OCI-LY1 (cell line): Measurements from ENCODE around the gene CXCL5.

Source experiments
- H2AFZ ChIP-seq: fragments of 200-600 bp; sonication (generic), shearing (Covaris generic); 2 replicates; pipeline ENCODE4 v1.6.0; 2014; ENCODE audit warnings: antibody characterized with exemption, mild to moderate bottlenecking, low read length
- H3F3A ChIP-seq: fragments of 200-600 bp; sonication (generic), shearing (Covaris generic); 2 replicates; pipeline ENCODE4 v1.6.0; 2014; ENCODE audit warnings: mild to moderate bottlenecking, antibody characterized with exemption, low read length, moderate library complexity; ENCODE audit not compliant: insufficient read depth
- H3K27ac ChIP-seq: fragments of 200-600 bp; sonication (generic); 2 replicates; pipeline ENCODE4 v1.5.1; 2014; ENCODE audit warnings: low read length, mixed run types, mild to moderate bottlenecking, low read depth; ENCODE audit not compliant: poor library complexity, severe bottlenecking
- H3K27me3 ChIP-seq: fragments of 200-600 bp; sonication (generic); 2 replicates; pipeline ENCODE4 v1.6.0; 2014; ENCODE audit warnings: antibody characterized with exemption, mild to moderate bottlenecking, low read length, moderate library complexity; ENCODE audit not compliant: insufficient read depth
- H3K36me3 ChIP-seq: fragments of 200-600 bp; sonication (generic); 2 replicates; pipeline ENCODE4 v1.6.1; 2014; ENCODE audit warnings: mild to moderate bottlenecking, antibody characterized with exemption, low read length, moderate library complexity, mixed read lengths; ENCODE audit not compliant: insufficient read depth
- H3K4me1 ChIP-seq: fragments of 200-600 bp; sonication (generic); 2 replicates; pipeline ENCODE4 v1.5.1; 2014; ENCODE audit warnings: mild to moderate bottlenecking, low read length, moderate library complexity; ENCODE audit not compliant: insufficient read depth, severe bottlenecking
- H3K4me2 ChIP-seq: fragments of 200-600 bp; sonication (generic), shearing (Covaris generic); 2 replicates; pipeline ENCODE4 v1.6.1; 2014; ENCODE audit warnings: low read length
- H3K4me3 ChIP-seq: fragments of 200-600 bp; sonication (generic); 2 replicates; pipeline ENCODE4 v1.5.1; 2014; ENCODE audit warnings: low read length, low read depth, mild to moderate bottlenecking, mixed read lengths; ENCODE audit not compliant: poor library complexity, severe bottlenecking
- H3K79me2 ChIP-seq: fragments of 200-600 bp; shearing (Covaris generic); 2 replicates; pipeline ENCODE4 v1.6.1; 2016; ENCODE audit warnings: mixed run types, low read length, mixed read lengths; ENCODE audit not compliant: insufficient read depth
- H3K9ac ChIP-seq: fragments of 200-600 bp; sonication (generic), shearing (Covaris generic); 2 replicates; pipeline ENCODE4 v1.6.1; 2014; ENCODE audit warnings: mild to moderate bottlenecking, low read length, mixed read lengths
- H3K9me2 ChIP-seq: fragments of 200-600 bp; sonication (generic), shearing (Covaris generic); 2 replicates; pipeline ENCODE4 v1.6.1; 2014; ENCODE audit warnings: low read depth, mild to moderate bottlenecking, low read length, mixed read lengths
- H3K9me3 ChIP-seq: fragments of 200-600 bp; shearing (Covaris generic); 2 replicates; pipeline ENCODE4 v1.6.1; 2014; ENCODE audit warnings: low read length, mixed read lengths
- H4K20me1 ChIP-seq: fragments of 200-600 bp; sonication (generic), shearing (Covaris generic); 2 replicates; pipeline ENCODE4 v1.6.0; 2016; ENCODE audit warnings: mild to moderate bottlenecking, low read length; ENCODE audit not compliant: insufficient read depth
- EZH2 ChIP-seq: fragments of 200-600 bp; sonication (generic), shearing (Covaris generic); IDR thresholded peaks from 2 replicates; pipeline ENCODE4 v1.8.0; 2017; ENCODE audit warnings: borderline replicate concordance, mixed run types, mild to moderate bottlenecking, antibody characterized with exemption, low read length, moderate library complexity, mixed read lengths
- TF ChIP-seq, protein P1 (sequence below): fragments of 200-600 bp; sonication (generic), shearing (Covaris generic); IDR thresholded peaks from 2 replicates; pipeline ENCODE4 v1.5.1; 2017; ENCODE audit warnings: mild to moderate bottlenecking, antibody characterized with exemption, low read length, moderate library complexity, mixed read lengths

CXCL5 gene

DNA sequence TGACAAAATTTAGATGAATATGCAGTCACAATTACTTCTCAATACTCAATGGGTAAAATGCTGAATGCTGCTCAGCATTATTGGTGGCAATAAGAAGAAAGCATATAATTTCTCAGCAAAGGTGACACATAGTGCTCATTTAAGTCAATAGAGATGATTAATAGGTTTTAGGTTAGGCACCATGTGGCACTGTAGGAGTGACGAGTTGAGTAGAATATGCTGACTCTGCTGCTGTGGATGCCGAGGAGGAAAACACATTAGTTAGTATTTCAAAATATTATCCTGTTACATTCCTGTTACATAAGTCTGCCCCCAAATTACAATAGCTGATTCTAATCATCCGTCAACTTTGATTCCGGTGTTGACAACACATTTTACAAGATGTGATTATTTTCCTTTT, 13.7 kb upstream of the CXCL5 start:
- Histone ChIP-seq H2AFZ (no peak overlapping the region), H3K27ac (no peak overlapping the region), H3K36me3 (no peaks in the 10 kb centered on the region), H3K4me3 (no peak overlapping the region), H3K9ac (no peak overlapping the region), H3F3A (no peaks in the 10 kb centered on the region), H4K20me1 (no peaks in the 10 kb centered on the region), H3K9me3 (no peaks in the 10 kb centered on the region), H3K4me1 (no peaks in the 10 kb centered on the region), H3K79me2 (no peaks in the 10 kb centered on the region), H3K27me3 (no peaks in the 10 kb centered on the region), H3K4me2 (no peak overlapping the region), H3K9me2 (no peaks in the 10 kb centered on the region)
- TF ChIP-seq, protein P1, sequence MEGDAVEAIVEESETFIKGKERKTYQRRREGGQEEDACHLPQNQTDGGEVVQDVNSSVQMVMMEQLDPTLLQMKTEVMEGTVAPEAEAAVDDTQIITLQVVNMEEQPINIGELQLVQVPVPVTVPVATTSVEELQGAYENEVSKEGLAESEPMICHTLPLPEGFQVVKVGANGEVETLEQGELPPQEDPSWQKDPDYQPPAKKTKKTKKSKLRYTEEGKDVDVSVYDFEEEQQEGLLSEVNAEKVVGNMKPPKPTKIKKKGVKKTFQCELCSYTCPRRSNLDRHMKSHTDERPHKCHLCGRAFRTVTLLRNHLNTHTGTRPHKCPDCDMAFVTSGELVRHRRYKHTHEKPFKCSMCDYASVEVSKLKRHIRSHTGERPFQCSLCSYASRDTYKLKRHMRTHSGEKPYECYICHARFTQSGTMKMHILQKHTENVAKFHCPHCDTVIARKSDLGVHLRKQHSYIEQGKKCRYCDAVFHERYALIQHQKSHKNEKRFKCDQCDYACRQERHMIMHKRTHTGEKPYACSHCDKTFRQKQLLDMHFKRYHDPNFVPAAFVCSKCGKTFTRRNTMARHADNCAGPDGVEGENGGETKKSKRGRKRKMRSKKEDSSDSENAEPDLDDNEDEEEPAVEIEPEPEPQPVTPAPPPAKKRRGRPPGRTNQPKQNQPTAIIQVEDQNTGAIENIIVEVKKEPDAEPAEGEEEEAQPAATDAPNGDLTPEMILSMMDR: no peak
- no peak for TF ChIP-seq EZH2

DNA sequence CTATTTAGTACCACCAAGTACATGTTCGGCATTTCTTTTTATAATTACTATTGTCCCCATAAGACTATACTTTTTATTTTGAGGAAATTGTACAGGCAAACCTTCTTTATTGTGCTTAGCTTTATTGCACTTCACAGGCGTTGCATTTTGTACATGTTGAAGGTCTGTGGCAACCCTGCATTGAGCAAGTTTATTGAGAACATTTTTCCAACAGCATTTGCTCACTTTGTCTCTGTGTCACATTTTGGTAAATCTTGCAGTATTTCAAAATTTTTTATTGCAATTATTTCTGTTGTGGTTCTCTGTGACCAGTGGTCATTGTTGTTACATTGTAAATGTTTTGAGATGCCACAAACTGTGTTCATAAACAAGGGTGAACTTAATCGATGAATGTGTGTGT, 10.8 kb upstream of the CXCL5 start:
- no peaks in the 10 kb centered on the region for H3K36me3 ChIP-seq
- no peak overlapping the region for H3K4me3 ChIP-seq
- no peaks in the 10 kb centered on the region for H4K20me1 ChIP-seq
- H3K4me1 ChIP-seq: no peaks in the 10 kb centered on the region
- H3K9me2 ChIP-seq: no peaks in the 10 kb centered on the region
- H3K9me3 ChIP-seq: no peaks in the 10 kb centered on the region
- H3K9ac ChIP-seq: no peak overlapping the region
- no peak overlapping the region for H3K27ac ChIP-seq
- no peak overlapping the region for H3K4me2 ChIP-seq
- TF ChIP-seq, protein P1: no peak
- TF ChIP-seq EZH2: no peak
- H3K79me2 ChIP-seq: no peaks in the 10 kb centered on the region
- H3K27me3 ChIP-seq: no peaks in the 10 kb centered on the region
- H3F3A ChIP-seq: no peaks in the 10 kb centered on the region
- no peak overlapping the region for H2AFZ ChIP-seq

DNA sequence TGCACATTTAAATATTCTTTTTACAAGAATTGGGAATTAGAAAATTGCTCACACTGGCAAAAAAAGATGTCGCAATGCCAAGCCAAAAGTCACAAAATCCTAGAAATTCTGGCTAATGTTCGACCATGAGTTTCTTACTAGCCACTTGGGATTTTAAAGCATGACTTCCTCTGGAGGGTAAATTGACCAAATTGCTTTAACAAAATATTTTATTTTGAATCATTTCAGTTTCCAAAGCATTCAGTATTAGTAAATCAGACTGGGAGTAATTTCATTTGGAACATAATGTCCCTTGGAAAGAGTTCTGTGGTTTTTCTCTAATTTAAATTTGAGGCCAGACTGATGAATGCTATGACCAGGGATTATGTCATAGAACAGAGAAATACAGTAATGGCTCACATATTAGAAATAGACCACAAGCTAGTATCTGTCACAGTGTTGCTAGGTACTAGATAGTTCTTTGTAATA, 7.6 kb upstream of the CXCL5 start:
- H3K27ac ChIP-seq: no peak overlapping the region
- no peaks in the 10 kb centered on the region for H3K9me3 ChIP-seq
- no peaks in the 10 kb centered on the region for H3F3A ChIP-seq
- H2AFZ ChIP-seq: no peak overlapping the region
- TF ChIP-seq, protein P1: no peak
- no peak for TF ChIP-seq EZH2
- H4K20me1 ChIP-seq: no peaks in the 10 kb centered on the region
- no peak overlapping the region for H3K4me3 ChIP-seq
- H3K9ac ChIP-seq: no peak overlapping the region
- H3K79me2 ChIP-seq: no peaks in the 10 kb centered on the region
- H3K27me3 ChIP-seq: no peaks in the 10 kb centered on the region
- no peaks in the 10 kb centered on the region for H3K9me2 ChIP-seq
- no peak overlapping the region for H3K4me2 ChIP-seq
- no peaks in the 10 kb centered on the region for H3K4me1 ChIP-seq
- H3K36me3 ChIP-seq: no peaks in the 10 kb centered on the region
